ENCODE results near the gene EXT2.

EXT2 gene

DNA sequence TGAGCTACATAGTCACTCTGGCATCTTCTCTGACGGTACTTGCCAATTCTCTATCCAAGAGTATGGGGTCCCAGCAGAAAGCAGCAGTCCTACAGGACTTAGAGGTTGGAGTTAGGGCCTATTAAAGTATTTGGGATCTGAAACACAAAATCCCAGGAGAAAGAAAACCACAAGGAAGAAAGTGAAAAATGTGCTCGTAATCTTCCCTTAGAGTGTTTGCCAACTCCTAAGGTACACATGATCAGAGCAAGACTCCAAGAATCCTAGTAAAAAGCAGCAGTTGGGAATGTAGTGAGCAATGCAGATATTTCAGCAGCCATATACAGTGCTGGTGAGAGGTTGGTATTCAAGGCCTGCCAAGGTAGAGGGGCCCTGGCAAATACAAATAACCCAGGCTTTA, 71.6 kb downstream of the EXT2 start:
- H3K27ac ChIP-seq = peak overlapping the region; percentile 79
- no peak for TF ChIP-seq CTCF (conservative IDR thresholded peaks at IDR 0.05)

- H3K27ac ChIP-seq = no peak overlapping the region
- no peak for TF ChIP-seq CTCF (conservative IDR thresholded peaks at IDR 0.05)
Measured at GRCh38 chr11:44171518-44171917, 76.0 kb downstream of the EXT2 start.

- no peak overlapping the region for H3K27ac ChIP-seq
- TF ChIP-seq CTCF (conservative IDR thresholded peaks at IDR 0.05) = no peak
Measured at GRCh38 chr11:44172966-44173365, 77.5 kb downstream of the EXT2 start.

DNA sequence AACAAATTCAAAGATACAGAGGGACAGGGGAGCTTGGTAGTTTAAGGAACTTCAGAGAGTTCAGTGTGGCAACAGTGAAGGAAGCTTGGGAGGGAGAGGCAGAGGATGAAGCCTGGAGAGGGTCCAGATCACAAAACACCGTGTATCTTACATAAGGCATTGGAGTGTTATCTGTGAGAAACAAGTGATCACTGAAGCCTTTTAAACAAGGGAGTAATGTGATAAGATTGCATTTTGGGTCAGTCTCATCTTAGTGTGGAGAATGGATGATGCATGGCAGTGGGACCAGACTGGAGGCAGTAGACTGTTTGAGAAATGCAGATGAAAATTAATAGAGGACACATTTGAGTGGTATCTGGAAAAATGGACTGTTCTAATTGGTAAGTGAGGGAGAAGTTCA, 79.4 kb downstream of the EXT2 start:
- no peak overlapping the region for H3K27ac ChIP-seq
- no peak for TF ChIP-seq CTCF (conservative IDR thresholded peaks at IDR 0.05)

- no peak overlapping the region for H3K27ac ChIP-seq
- TF ChIP-seq CTCF (conservative IDR thresholded peaks at IDR 0.05) = no peak
Measured at GRCh38 chr11:44176546-44177213, 81.2 kb downstream of the EXT2 start.

DNA sequence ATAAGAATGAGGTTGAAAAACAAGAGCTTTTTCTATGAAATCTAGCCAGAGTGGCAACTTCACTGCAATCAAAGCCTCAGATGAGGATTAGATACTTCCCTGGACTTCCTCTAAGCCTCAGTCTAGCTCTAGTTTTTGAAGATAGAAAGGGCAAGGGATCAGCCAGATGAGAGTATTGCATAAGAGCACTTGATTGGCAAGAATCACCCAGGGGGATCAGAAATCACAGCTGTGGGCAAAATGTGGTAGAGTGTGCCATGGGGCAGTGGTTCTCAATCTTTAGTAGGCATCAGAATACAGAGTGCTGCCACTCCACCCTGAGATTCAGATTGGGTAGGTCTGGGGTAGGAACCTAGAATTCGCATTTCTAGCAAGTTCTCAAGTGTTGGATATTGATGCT, 82.4 kb downstream of the EXT2 start:
- TF ChIP-seq CTCF (conservative IDR thresholded peaks at IDR 0.05) = no peak
- no peak overlapping the region for H3K27ac ChIP-seq

- peak overlapping the region; percentile 11; the same call in 1 of the 2 replicates for H3K27ac ChIP-seq
- TF ChIP-seq CTCF (conservative IDR thresholded peaks at IDR 0.05) = peak; percentile 28; the same call in 1 of the 2 replicates
Measured at GRCh38 chr11:44178381-44178780, 82.9 kb downstream of the EXT2 start.
